ENCODE measurements around the gene FRG2.
"Not testable (repeated sequence)": the region's sequence is repeated elsewhere in the genome, so short reads cannot be mapped to it uniquely, and the experiment has no call there.

DNA sequence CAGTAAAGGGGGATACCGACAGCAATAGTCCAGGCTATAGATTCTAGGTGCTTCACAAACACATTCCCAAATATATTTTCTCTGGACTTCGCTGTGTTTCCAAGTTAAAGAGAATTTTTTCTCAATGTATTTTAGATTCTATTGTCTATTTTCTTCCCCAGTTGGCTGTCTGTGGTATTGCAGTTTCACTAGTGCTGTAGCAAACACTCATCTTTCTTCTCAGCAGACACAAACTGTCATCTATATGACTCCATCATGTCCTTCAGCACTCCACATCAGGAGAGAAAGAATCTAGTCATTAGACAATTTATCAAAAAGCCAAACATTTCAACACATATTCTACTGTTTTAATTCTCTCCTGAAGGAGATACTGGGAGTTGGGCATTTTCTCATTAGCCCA, 37.3 kb upstream of the FRG2 start, which contains the start of gene DBET:
- not testable (repeated sequence) for TF ChIP-seq ZC3H10 (CRISPR knock-in tag; IDR thresholded peaks at IDR 0.05); TCF4 (CRISPR knock-in tag; IDR thresholded peaks at IDR 0.05; ENCODE audit: borderline replicate concordance)

Data from SK-N-SH treated with all-trans-retinoic acid at 6 μM for 48 hours (cell line).